Measurements from ENCODE around the gene RAB40C. TPM values are rescaled to one million over a fixed set of nuclear protein-coding genes. Genes with fewer than 3 reads are reported as not detected.

Gene RAB40C
- total and polyA plus RNA-seq, 4 donors = 6.1 to 11.0 (median 9.2) TPM

- TF ChIP-seq MAX (IDR thresholded peaks at IDR 0.05) = no peak
These were observed 44.3 kb downstream of the RAB40C start (continued) for GRCh38 chr16:634051-634670.

- no peak overlapping the region for H3K9ac ChIP-seq (ENCODE audit: low read depth in 1 of 2, low read length in 2 of 2)
- H3K36me3 ChIP-seq (ENCODE audit: control insufficient read depth in 4 of 4, insufficient read depth in 3 of 4, low read depth in 1 of 4, low read length in 3 of 4) = peaks cover 0 to 7% (median 0%) of the 10 kb centered on the region in 4 donors
- DNase-seq (ENCODE audit: low spot score) = no peak
- H3K27me3 ChIP-seq (ENCODE audit: control insufficient read depth in 4 of 4, insufficient read depth in 4 of 4, low read length in 3 of 4) = no peaks in the 10 kb centered on the region
- H3K9me3 ChIP-seq (ENCODE audit: control insufficient read depth in 4 of 4, low read length in 3 of 4) = no peaks in the 10 kb centered on the region
- WGBS = 91% methylated on average over 7 of the region's 7 CpGs
- H3K27ac ChIP-seq (ENCODE audit: low read depth in 1 of 2, low read length in 2 of 2) = no peak overlapping the region
- peaks cover 20 to 40% (median 30%) of the 10 kb centered on the region in 4 donors for H3K4me1 ChIP-seq (ENCODE audit: control insufficient read depth in 4 of 4, insufficient read depth in 4 of 4, low read length in 3 of 4)
- H3K4me3 ChIP-seq (ENCODE audit: low read depth in 1 of 3, low read length in 3 of 3) = no peak overlapping the region
- TF ChIP-seq EGR1 (IDR thresholded peaks at IDR 0.05; ENCODE audit: low read depth in 2 of 2) (no peak), HNF4G (IDR thresholded peaks at IDR 0.05) (no peak), NR2F2 (IDR thresholded peaks at IDR 0.05) (no peak), FOXA2 (IDR thresholded peaks at IDR 0.05) (no peak), HNF4A (conservative IDR thresholded peaks at IDR 0.05) (no peak), TAF1 (conservative IDR thresholded peaks at IDR 0.05) (no peak), ZBTB33 (IDR thresholded peaks at IDR 0.05) (no peak), RAD21 (IDR thresholded peaks at IDR 0.05) (no peak), MAX (IDR thresholded peaks at IDR 0.05) (no peak), FOXA1 (IDR thresholded peaks at IDR 0.05) (no peak), YY1 (IDR thresholded peaks at IDR 0.05) (no peak), RXRA (IDR thresholded peaks at IDR 0.05) (no peak), JUND (IDR thresholded peaks at IDR 0.05) (no peak)
These were observed 45.1 kb downstream of the RAB40C start for GRCh38 chr16:634996-635395.

- H3K9ac ChIP-seq (ENCODE audit: low read depth in 1 of 2, low read length in 2 of 2) = no peak overlapping the region
- no peaks in the 10 kb centered on the region for H3K27me3 ChIP-seq (ENCODE audit: control insufficient read depth in 4 of 4, insufficient read depth in 4 of 4, low read length in 3 of 4)
- H3K27ac ChIP-seq (ENCODE audit: low read depth in 1 of 2, low read length in 2 of 2) = peak overlapping the region; percentile 84 to 99
- peaks cover 13 to 38% (median 23%) of the 10 kb centered on the region in 4 donors for H3K4me1 ChIP-seq (ENCODE audit: control insufficient read depth in 4 of 4, insufficient read depth in 4 of 4, low read length in 3 of 4)
- 9% methylated on average over 55 of the region's 55 CpGs for WGBS
- no peaks in the 10 kb centered on the region for H3K9me3 ChIP-seq (ENCODE audit: control insufficient read depth in 4 of 4, low read length in 3 of 4)
- DNase-seq (ENCODE audit: low spot score) = no peak
- H3K36me3 ChIP-seq (ENCODE audit: control insufficient read depth in 4 of 4, insufficient read depth in 3 of 4, low read depth in 1 of 4, low read length in 3 of 4) = peaks cover 0 to 7% (median 0%) of the 10 kb centered on the region in 4 donors
- H3K4me3 ChIP-seq (ENCODE audit: low read depth in 1 of 3, low read length in 3 of 3) = peak overlapping the region; percentile 60 to 80 (median 72)
- TF ChIP-seq ATF3 (IDR thresholded peaks at IDR 0.05) = no peak
- TF ChIP-seq RAD21 (IDR thresholded peaks at IDR 0.05) = no peak
- TF ChIP-seq MAX (IDR thresholded peaks at IDR 0.05) = no peak
- no peak for TF ChIP-seq JUND (IDR thresholded peaks at IDR 0.05)
- no peak for TF ChIP-seq GABPA (IDR thresholded peaks at IDR 0.05 in 1 of 2, conservative IDR thresholded peaks at IDR 0.05 in 1 of 2)
- TF ChIP-seq ZBTB33 (IDR thresholded peaks at IDR 0.05) = no peak
- TF ChIP-seq RXRA (IDR thresholded peaks at IDR 0.05) = no peak
- no peak for TF ChIP-seq HNF4A (conservative IDR thresholded peaks at IDR 0.05)
- no peak for TF ChIP-seq YY1 (IDR thresholded peaks at IDR 0.05)
- TF ChIP-seq FOXA2 (IDR thresholded peaks at IDR 0.05) = no peak
- TF ChIP-seq EGR1 (IDR thresholded peaks at IDR 0.05; ENCODE audit: low read depth in 2 of 2) = no peak
- no peak for TF ChIP-seq TAF1 (conservative IDR thresholded peaks at IDR 0.05)
- TF ChIP-seq SP1 (IDR thresholded peaks at IDR 0.05) = no peak
- TF ChIP-seq REST (IDR thresholded peaks at IDR 0.05) = no peak
- TF ChIP-seq NR2F2 (IDR thresholded peaks at IDR 0.05) = no peak
- TF ChIP-seq HNF4G (IDR thresholded peaks at IDR 0.05) = no peak
- no peak for TF ChIP-seq FOXA1 (IDR thresholded peaks at IDR 0.05)
These were observed 45.8 kb downstream of the RAB40C start for GRCh38 chr16:635573-636205.

Measured in liver (tissue), 9 donors.